Activated CD8-positive, alpha-beta memory T cell treated with anti-CD3 and anti-CD28 coated beads, Interleukin-2, amount 50 U/mL, for 1 hour (primary cell): ENCODE measurements around the gene CNTN3.

Source experiments
- DNase-seq: peaks from one replicate; pipeline ENCODE4 v3.0.0-alpha.2; 2020; ENCODE audit errors: extremely low read depth

Gene CNTN3

DNA sequence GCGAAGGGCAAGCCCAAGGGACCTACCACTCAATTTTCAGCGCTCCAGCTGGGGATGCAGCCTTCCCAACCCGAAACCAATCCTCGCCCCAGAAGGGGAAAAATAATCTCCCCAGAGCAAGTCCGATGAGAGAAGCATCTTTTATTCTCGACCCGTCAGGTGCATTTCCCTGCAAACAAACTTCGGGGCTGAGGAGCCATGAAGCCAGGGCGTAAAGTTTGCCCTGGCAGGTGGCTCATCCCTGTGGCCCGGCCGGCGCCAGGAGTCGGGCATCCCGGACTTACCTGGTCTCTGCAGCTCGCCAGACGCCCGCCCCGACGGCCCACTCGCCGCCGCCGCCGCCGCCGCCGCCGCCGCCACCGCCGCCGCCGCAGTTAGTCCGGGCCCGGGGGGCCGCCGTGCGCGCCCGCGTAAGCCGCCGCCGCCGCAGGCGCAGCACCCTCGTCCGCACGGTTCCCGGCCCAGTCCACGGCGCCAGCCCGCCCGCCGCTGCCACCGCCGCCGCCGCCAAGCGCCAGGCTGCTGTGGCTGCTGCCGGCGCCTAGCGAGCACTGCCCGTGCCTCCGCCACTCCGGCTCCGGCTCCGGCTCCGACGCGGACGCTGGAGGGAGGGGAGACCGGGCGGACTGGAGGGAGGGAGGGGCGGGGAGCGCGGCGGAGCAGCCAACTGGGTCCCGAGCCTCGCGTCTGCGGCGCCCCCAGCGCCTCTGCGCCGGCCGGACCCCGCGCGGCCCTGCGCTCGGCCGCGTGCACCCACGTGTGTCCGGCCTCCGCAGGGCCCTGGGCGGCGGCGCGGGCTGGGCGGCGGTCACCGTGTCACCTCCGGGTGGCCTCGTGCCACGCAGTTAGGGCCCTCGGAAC, at the start of gene CNTN3:
Gene CNTN3, minus strand, starts transcription at position 553 of the 861 bp plus-strand sequence. CDS start 93,547 bp downstream, outside the sequence.
- DNase-seq, result no peak

DNA sequence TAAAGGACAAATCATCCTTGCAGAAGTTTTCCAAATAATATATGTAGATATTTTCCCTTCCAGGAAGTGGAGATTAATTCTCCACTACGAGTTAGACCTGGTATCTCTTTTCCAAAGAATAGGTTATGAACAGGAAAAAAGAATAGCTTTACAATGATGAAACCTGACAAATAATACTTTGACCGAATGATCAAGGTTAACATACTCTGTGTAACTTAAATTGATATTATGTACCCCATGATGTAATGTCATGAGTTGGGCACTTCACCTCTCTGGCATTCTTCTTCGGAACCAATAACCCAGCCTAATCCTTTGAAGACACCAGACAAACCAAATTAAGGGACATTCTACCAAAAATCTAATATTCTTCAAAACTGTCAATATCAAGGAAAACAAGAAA, 48.7 kb upstream of the CNTN3 start:
- DNase-seq, result no peak

DNA sequence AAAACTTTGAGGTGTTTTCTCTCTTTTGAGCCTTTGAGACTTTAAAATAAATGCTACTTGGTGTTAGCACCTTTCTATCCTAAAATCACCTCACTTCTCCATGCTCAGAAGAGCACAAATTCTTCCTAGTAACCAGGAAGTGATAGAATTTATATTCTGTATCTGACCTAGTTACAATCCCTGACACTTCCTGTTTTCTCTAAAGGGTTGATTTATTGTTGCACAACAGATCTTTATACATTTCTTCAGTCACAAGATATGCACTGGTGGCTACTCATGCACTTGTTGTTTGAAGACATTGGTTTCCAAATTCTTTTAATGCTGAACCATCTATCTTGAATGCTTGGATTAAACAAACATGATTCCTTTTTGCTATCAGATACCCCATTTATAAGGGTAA, 47.2 kb upstream of the CNTN3 start:
- no peak for DNase-seq

DNA sequence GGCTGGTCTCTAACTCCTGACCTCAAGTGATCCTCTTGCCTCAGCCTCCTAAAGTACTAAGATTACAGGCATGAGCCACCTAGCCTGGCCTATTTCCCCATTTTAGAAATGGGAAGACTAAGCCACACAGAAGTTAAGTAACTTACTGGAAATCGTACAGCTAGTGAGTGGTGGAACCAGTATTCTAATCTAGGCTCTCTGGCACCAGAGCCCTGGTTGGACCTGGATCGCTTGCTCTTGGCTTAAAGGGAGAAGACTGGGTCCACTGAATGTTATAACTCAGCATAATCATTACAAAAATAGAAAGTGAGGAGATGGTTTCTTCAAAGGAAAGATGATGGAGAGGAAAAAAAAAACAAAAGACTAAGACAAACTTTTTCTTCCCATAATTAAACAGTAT, 37.4 kb upstream of the CNTN3 start:
- DNase-seq, result no peak

DNA sequence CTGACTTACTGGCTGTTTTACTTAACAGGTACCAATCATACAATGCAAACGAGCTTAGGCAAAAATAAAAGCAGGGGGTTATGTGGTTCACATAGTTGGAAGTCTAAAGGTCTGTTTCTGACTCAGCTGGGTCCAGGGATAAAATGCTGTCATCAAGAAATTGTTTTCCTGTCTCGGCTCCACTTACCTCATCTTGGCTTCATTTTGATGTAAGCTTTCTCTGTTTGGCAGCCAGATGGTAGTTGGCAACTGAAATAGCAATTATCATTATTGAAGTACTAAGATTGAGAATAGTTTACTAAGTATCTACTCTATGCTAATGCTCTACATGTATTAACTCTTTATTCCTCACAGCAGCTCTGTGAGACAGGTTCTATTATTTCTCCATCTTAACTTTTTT, 36.8 kb upstream of the CNTN3 start:
- DNase-seq, result no peak

DNA sequence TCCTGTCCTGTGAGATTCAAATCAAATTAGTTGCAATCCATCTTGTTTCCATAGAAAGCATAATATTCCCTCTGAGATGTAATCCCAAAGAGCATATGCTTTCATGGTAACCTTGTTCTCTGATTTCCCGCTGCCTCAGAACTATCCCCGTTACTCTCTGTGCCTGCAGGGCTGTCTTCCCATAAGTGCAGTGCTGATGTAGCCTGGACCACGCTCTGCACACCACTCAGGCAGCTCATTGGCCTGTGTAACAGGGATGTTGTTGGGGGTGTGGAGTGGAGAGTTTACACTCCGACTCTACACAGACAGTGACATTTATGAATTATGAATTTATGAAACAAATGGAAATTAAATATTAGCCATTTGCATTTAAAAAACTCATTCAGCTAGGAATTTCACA, 33.6 kb upstream of the CNTN3 start:
- no peak for DNase-seq

DNA sequence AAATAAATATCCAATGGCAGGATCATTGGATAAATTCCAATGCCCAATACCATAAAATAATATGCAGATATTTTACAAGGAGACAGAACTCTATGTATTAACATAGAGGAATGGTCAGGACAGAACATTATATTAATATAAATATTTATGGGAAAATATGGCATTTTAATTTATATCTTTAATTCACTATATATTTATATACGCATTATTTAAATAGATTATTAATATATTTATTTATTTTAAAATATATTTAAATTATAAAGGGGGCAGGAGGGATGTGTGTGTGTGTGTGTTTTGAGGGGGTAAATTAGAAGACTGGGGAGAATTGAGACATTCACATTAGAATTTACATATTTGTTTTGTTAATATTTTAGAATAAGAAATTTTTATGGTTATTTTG, 31.6 kb upstream of the CNTN3 start:
- no peak for DNase-seq

DNA sequence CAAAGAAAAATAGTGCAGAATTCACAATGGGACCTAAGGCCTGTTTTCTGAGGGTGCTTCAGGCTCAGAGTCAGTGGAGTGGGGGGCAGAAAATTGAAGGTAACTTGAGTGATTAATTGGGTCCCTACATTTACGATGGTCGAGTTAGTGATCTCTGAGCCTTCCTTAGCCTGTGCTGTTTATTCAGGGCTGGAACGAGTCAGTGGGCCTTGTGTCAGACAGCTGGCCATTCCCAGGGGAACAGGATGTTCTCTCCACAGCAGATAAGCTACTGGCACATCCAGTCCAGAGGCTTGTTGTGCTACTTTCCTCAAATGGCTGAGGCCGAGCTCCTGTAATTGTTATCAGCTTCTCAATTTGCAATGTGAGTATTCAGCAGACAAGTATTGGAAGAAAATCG, 29.2 kb upstream of the CNTN3 start:
- no peak for DNase-seq

DNA sequence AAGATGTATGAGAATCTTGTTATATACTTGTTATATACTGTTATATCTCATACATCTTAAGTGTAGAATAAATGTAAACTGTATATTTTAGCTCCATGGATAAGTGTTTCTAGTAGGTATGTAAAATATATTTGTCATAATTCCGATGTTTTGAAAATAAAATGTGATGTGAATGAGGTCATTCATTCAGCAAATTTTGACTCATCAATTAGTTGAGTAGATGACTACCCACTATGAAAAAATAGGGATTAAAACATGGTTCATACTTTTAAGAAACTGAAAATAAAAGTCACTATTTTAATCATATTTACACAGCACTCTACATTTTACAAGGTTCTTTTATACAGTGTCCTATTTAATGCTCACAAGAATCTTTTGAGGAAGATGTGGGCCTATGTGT, 28.4 kb upstream of the CNTN3 start:
- no peak for DNase-seq

DNA sequence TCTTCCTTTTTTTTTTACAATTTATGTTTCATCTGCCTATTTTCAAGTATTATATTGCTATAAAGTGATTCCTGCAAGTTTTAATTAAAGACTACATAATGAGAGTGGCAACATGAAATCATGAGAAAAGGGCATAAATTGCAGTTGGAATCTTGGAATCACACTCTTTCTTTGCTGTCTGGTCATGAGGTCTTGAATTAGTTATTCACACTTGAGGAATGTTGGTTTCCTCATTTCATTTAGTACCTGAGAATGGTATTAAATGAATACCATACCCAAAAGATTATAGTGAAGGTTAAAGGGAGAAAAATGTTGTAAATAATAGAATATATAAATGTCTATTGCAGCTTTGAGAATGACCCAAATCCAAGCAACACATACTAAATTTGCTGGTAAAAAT, 25.8 kb upstream of the CNTN3 start:
- DNase-seq, result no peak

DNA sequence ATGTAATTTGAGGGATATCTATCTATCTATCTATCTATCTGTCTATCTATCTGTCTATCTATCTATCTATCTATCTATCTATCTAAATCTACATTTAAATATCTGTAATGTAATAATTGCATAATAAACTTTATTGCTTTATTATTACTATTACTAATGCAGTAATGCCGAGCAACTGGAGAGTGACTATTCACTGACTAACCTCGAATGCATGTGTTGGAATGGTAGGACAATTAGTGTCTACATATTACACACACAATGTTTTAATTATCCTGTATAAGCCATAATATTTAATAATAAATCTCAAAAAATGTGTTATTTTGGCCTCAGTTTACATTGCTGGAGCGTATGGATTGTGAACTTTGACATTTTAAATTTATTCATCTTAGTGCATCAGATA, 25.2 kb upstream of the CNTN3 start:
- no peak for DNase-seq

DNA sequence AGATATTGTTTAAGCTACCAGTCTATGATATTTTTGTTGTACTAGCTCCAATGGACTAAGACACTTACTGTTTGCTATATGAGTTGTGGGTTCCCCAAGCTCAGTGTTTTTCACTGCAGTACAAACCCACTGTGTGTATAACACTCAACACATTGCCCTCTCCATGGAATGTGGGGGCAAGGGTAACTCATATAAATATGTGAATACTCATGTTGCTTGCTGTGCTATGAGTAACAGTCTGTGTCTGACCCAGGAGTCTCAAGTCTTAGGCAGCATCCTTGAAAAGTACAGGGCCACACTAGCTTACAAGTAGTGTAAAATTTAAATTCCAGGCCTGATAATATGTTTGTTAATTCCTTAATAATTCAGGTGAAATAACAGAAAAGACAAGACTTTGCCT, 22.5 kb upstream of the CNTN3 start:
- no peak for DNase-seq

DNA sequence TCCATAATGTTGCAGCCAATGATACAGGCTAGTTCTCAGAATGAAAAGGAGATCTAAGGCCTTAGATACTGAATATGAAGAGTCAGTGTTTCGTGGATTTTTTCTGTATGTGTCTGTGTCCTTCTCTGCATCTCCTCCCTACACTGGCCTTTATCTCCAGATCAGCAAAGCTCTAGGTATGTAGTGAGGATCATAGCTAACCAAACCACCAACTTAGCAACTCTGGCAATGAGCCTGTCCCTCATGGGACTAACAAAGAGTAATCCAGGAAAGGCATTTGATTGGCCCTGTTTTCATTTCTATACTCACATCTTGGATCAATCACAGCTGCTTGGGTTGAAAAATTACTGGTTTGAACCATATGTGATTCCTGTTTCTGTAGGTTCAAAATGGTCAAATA, 18.6 kb upstream of the CNTN3 start:
- no peak for DNase-seq

DNA sequence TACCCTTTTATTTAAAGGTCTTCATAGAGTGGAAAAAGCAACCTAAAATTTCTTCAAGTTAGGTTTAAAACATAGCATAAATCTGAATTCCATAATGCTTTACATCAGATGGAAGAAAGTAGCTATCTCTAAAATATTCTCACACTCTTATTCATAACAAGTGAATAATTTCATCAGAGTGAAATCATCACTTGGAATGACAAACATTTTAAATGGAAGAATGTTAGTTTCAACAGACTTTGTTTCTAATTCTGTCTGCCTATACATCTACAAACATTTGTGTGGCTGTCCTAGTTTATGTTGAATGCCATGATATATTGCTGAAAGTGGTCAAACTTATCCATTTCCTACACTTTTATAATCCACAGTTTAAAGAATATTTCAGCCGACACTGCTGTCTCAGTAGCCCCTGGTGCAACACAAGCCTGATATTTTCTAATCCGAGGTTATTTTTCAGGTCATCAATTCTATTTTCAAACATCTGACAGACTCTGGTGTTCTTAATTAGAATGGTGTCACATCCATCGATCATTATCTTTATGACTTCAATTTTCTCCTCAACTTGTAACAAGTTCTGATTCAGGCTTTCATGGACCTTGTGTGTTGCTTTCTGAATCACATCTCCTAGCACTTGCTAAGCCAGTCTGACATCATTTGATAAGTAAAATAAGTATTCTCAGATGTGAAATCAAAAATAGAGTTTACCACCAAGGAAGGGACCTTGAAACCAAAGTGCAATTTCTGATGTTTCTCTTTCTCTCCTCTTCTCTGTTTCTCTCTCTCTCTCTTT, 17.1 kb upstream of the CNTN3 start:
- no peak for DNase-seq

DNA sequence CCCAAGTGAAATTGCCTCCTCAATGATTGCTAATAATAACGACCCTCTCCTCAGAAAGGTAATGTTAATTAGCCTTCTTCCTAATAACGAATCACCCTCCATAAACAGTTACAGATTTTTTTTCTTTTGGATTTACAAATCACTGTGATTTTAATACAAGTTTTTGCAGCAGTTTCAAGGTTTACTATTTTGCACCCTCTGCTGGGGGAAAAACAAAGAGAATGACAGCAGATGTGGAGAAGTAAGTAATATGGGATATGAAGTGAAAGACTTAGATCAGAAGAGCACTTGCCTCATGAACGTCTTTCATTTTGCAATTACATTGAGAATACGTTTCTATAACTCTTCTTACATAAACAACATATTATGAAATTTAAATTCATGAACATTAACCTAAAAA, 16.1 kb upstream of the CNTN3 start:
- no peak for DNase-seq

DNA sequence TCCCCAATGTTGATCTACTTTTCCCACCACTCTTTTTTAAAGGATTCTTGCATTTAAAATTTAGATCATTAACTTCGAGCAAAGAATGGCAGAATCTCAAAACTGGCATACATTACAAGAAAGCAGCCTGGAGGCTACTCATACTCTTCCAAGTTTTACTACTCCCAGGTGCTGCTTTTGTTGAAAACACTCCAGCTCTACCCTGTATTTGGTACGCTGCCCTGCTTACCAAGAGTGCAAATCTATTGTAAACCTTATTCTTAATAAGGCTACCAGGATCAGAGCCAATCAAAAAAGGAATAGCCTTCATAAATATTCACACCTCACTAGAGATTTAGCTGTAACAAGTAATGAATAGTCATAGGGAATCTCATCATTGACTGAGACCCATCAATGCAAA, 11.6 kb upstream of the CNTN3 start:
- DNase-seq, result no peak

DNA sequence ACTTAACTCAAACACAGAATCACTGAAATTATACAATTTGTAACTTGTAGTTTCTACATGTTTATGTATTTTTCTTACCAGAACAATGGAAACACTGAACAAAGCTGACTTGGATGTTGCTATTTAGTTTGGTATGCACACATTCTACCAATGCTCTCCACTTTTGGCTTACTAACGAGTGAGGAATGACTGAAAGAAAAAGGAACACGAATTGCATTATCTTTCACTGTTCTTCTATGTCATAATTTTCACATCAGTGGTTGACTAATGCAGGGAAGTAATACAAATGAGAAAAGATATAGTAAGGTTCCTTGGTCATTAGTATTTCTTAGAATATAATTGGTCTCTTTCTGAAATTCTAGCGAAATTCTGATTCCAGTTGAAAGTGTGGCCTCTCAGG, 9.8 kb upstream of the CNTN3 start:
- no peak for DNase-seq

DNA sequence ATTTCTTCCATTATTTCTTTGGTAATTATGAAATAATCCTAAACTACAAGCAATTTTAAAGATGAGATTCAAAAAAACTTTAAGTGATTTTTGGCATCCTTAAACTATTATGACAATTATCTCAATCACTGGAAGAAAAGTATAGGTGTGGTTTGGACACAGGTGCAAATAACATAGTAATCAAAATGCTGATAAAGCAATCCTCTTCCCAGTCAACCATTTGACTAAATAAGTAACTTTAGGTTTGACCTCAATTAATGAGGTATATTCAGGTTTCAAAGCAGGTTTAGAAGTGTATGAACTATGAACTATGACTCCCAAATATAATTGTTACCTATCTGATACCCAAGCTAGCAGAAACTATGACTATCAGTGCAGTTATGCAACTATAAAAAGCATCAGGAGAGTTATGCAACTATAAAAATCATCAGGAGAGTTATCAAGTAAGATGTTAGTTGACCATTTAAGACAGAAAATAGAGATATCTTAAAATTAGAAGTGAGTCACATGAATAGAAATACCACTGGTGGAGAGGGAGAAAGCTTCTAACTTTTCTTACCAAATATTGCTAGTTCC, 8.9 kb upstream of the CNTN3 start:
- DNase-seq, result no peak

DNA sequence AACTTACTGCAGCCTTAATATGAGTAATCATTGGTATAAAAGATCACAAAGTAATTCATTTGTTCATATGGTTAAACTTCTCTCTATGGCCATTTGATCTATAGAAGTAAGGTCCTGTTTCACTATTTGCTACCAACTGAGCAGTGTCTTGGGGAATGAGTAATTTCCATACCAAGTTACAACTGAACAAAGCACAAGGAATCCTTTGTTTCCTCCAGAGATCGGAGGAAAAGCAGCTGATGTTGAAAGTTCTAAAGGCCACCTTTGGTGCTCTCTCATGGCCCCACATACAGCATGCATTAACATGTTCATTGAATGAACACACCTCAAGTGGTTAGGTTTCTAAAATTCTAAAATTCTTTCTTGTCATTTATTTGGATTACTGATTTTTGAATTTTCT, 7.1 kb upstream of the CNTN3 start:
- no peak for DNase-seq

DNA sequence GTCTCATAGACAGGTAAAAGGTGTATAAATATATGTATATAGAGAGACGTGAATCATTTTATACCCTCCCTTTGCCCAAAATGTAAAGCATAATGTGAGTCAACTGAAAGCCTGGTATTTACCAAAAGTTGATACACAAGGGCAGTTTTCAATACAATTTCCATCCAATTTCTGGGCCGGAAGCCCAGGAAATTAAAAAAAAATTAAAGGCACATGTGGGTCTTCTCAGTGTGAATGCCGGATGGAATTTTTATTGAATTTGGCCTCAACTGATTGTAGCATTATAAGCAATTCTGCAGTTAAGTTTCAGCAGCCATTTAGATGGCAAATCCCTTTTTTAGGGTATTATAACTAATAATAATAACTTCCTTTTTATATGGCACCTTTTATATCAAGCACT, 3.3 kb upstream of the CNTN3 start:
- no peak for DNase-seq

DNA sequence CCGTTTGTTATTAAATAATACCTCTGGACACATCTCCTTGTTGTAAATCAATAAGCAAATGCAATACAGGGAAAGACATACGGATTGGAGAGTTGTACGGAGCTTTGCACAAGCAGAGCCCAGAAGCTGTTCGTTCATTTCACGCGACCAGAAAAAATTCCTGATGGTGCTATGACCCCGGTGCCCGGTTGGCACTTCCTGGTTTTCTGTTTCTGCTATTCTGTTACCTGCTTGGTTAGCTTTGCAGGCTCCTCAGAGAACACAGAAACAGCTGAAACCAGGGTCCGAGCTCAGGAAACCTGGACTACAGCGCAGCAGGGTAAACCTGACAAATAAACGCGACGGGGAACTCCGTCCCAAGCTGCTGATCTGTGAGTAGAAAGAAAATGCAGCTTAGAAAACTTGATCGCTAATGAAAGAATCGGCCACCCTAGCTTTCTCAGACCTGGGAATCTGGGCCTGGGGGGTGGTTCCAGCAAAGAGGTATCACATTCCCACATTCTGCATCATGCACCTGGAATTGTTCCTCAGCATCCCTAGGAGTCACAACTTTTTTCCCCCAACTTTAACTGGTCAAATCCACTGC, 845 bp downstream of the CNTN3 start:
- DNase-seq, result no peak

DNA sequence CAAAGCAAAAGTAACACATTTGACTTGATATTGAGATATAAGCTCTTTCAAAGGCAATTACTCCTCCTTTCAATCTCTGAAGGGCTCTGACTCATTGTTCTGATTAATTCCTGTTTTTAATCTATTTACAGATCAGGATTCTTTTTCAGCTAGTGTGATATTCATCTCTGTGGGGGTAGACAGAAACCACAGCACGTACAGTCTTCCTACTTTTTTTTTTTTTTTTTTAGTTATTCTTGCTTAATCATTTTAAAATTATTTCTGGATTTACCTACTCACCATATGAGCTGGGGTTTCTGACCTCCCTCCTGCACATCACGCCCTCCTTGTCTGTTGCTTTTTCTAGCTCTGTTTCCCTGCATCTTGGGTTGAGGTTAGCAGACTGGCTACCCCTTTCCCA, 1.4 kb downstream of the CNTN3 start:
- no peak for DNase-seq

DNA sequence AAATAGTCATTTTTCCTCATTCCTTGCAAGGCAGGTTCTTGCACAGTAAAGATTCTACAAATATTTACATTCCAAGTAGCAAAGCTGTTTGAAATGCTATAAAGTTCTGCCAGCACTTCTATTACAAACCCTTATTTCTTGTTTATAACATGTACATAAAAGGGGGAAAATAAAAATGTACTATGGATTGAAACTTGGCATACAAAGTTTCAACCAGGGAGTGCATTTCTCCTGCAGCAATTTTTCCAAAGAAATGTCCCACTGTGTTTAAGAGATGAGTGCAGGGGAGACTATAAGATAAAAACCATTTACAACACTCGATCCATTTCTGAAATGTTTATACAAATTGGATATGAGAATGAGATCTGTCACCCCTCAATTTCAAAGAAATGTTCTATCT, 3.3 kb downstream of the CNTN3 start:
- DNase-seq, result no peak
